Transverse colon (tissue), 4 donors: ENCODE results near the gene CNTNAP2.

Experiments used
- CTCF ChIP-seq, 5 experiments: fragments of 200-600 bp in 3 of 5; fragments of 450-650 bp in 2 of 5; sonication (generic) in 3 of 5; IDR thresholded peaks; 1 replicate in 2 of 5; 2 replicates in 3 of 5; pipeline ENCODE4 v1.5.1; 2016 to 2017; ENCODE audit warnings: antibody characterized with exemption in 5 of 5, inconsistent platforms in 3 of 5, mild to moderate bottlenecking in 2 of 5, moderate library complexity in 1 of 5
- POLR2A ChIP-seq: fragments of 450-650 bp; IDR thresholded peaks from one replicate; pipeline ENCODE4 v1.6.1; 2016; ENCODE audit warnings: antibody characterized with exemption, mild to moderate bottlenecking, moderate library complexity
- POLR2AphosphoS5 ChIP-seq, 3 donors: sonication (generic); formaldehyde crosslinking; IDR thresholded peaks; one replicate each; pipeline ENCODE4 v1.6.1; 2016; ENCODE audit warnings: antibody characterized with exemption in 3 of 3

- TF ChIP-seq POLR2AphosphoS5 (IDR thresholded peaks at IDR 0.05), result no peak
- TF ChIP-seq POLR2A, result no peak
- TF ChIP-seq CTCF (IDR thresholded peaks at IDR 0.05), result no peak
These were observed 1490.7 kb downstream of the CNTNAP2 start for GRCh38 chr7:147607157-147607800.
